ENCODE data around the gene CLCA1. TPM values are rescaled to one million over a fixed set of nuclear protein-coding genes. Genes with fewer than 3 reads are reported as not detected.

The CLCA1 gene
- total RNA-seq, 1 experiment from 2014 or later = not detected

DNA sequence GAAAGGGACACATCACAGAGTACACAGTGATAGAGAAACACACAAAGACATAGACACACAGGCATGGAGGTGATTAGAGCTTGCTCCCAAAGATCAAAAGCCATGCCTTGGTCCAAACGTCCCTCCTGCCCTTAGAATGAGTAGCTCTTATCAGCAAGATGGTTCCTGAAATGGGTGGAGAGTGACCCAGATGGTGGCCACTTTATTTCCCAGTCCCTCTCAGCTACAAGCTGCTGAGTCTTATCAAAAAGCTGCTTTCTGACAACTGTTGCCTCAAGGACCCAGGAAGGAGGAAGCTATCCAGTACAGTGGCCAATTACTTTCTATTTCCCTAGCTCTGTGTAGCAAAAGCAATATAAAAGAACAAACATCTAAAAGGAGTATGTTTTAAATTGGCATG lies 7.7 kb upstream of the CLCA1 start:
- BruUV-seq (replicated peaks) = no TSS peak
- POLR2A ChIA-PET (ENCODE audit: low non-redundant PET) = interaction anchor here (0.6 kb wide), 1 partner anchor 264 kb away, joined by 3 read pairs; no protein-coding TSS in a partner anchor

DNA sequence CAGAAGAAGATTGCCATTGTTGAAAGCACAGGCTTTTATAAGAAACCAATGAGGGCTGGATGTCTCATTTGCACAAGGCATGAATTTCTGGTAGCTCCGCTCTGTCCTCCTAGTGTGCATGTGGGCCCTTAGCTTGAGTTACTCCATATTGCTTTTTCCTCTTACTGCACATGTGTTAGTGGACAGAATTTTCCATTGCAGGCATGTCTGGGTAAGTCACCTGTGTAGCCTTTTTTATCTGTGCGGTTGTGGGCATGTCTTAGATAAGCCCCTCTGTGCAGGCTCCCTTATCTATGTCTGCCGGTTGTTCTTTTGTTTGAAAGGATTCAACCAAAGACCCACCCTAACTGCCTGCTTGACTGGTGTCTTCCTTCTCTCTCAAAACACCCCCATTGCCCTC lies 7.2 kb upstream of the CLCA1 start:
- intact Hi-C loops (cut with micrococcal nuclease; ENCODE audit: unreplicated experiment) = no loop called here
- Histone ChIP-seq H3K36me3 (ENCODE audit: insufficient read depth, low read length, poor library complexity, severe bottlenecking) (no peaks in the 10 kb centered on the region), H3K9me3 (ENCODE audit: low read depth, low read length, poor library complexity, severe bottlenecking) (no peaks in the 10 kb centered on the region), H3K4me1 (ENCODE audit: insufficient read depth, low read length, poor library complexity, severe bottlenecking) (no peaks in the 10 kb centered on the region), H3K27ac (ENCODE audit: low read depth, low read length, poor library complexity, severe bottlenecking) (no peak overlapping the region), H3K27me3 (replicated peaks; ENCODE audit: insufficient read depth, low read depth, low read length, poor library complexity) (no peaks in the 10 kb centered on the region), H3K4me3 (ENCODE audit: low read depth, low read length, poor library complexity, severe bottlenecking) (no peak overlapping the region)
- POLR2A ChIA-PET (ENCODE audit: low non-redundant PET) = no interaction called here
- DNase-seq (ENCODE audit: low spot score) = no peak
- TF ChIP-seq EZH2 (IDR thresholded peaks at IDR 0.05; ENCODE audit: borderline replicate concordance, low read depth, low read length, poor library complexity, severe bottlenecking) = no peak
- TF ChIP-seq, protein P1, sequence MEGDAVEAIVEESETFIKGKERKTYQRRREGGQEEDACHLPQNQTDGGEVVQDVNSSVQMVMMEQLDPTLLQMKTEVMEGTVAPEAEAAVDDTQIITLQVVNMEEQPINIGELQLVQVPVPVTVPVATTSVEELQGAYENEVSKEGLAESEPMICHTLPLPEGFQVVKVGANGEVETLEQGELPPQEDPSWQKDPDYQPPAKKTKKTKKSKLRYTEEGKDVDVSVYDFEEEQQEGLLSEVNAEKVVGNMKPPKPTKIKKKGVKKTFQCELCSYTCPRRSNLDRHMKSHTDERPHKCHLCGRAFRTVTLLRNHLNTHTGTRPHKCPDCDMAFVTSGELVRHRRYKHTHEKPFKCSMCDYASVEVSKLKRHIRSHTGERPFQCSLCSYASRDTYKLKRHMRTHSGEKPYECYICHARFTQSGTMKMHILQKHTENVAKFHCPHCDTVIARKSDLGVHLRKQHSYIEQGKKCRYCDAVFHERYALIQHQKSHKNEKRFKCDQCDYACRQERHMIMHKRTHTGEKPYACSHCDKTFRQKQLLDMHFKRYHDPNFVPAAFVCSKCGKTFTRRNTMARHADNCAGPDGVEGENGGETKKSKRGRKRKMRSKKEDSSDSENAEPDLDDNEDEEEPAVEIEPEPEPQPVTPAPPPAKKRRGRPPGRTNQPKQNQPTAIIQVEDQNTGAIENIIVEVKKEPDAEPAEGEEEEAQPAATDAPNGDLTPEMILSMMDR (conservative IDR thresholded peaks at IDR 0.05; ENCODE audit: low read depth, low read length) = no peak
- CTCF ChIA-PET = no interaction called here
- BruUV-seq (replicated peaks) = no TSS peak

More for the DNA sequence above, 7.7 kb upstream of the CLCA1 start:
- no peaks in the 10 kb centered on the region for H3K27me3 ChIP-seq (replicated peaks; ENCODE audit: insufficient read depth, low read depth, low read length, poor library complexity)
- no peak overlapping the region for H3K4me3 ChIP-seq (ENCODE audit: low read depth, low read length, poor library complexity, severe bottlenecking)
- H3K4me1 ChIP-seq (ENCODE audit: insufficient read depth, low read length, poor library complexity, severe bottlenecking) = no peaks in the 10 kb centered on the region
- no peak for DNase-seq (ENCODE audit: low spot score)
- no peaks in the 10 kb centered on the region for H3K9me3 ChIP-seq (ENCODE audit: low read depth, low read length, poor library complexity, severe bottlenecking)
- H3K36me3 ChIP-seq (ENCODE audit: insufficient read depth, low read length, poor library complexity, severe bottlenecking) = no peaks in the 10 kb centered on the region
- no peak overlapping the region for H3K27ac ChIP-seq (ENCODE audit: low read depth, low read length, poor library complexity, severe bottlenecking)
- intact Hi-C loops (cut with micrococcal nuclease; ENCODE audit: unreplicated experiment) = no loop called here
- CTCF ChIA-PET = no interaction called here
- TF ChIP-seq, protein P1 (conservative IDR thresholded peaks at IDR 0.05; ENCODE audit: low read depth, low read length) = no peak
- TF ChIP-seq EZH2 (IDR thresholded peaks at IDR 0.05; ENCODE audit: borderline replicate concordance, low read depth, low read length, poor library complexity, severe bottlenecking) = no peak

DNA sequence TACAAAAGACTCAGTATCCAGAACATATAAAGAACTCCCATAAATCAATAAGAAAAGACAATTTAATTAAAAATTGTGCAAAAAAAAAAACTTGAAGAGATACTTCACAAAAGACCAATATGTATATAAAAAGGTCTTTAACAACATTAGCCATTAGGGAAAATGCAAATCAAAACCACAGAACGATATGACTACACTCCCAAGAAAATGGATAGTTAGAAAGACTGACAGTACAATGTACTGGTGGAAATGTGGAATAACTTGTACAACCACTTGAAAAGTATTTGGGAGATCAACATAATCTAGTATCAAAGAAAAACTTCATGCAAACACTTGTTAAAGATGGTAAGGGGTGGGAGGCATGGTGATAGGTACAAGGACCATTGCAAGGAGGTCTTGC lies 3.9 kb upstream of the CLCA1 start:
- intact Hi-C loops (cut with micrococcal nuclease; ENCODE audit: unreplicated experiment) = no loop called here
- no peak overlapping the region for H3K27ac ChIP-seq (ENCODE audit: low read depth, low read length, poor library complexity, severe bottlenecking)
- H3K4me3 ChIP-seq (ENCODE audit: low read depth, low read length, poor library complexity, severe bottlenecking) = no peak overlapping the region
- POLR2A ChIA-PET (ENCODE audit: low non-redundant PET) = no interaction called here
- TF ChIP-seq EZH2 (IDR thresholded peaks at IDR 0.05; ENCODE audit: borderline replicate concordance, low read depth, low read length, poor library complexity, severe bottlenecking) = no peak
- TF ChIP-seq, protein P1 (conservative IDR thresholded peaks at IDR 0.05; ENCODE audit: low read depth, low read length) = no peak
- DNase-seq (ENCODE audit: low spot score) = no peak
- H3K27me3 ChIP-seq (replicated peaks; ENCODE audit: insufficient read depth, low read depth, low read length, poor library complexity) = no peaks in the 10 kb centered on the region
- CTCF ChIA-PET = no interaction called here
- no peaks in the 10 kb centered on the region for H3K36me3 ChIP-seq (ENCODE audit: insufficient read depth, low read length, poor library complexity, severe bottlenecking)
- no peaks in the 10 kb centered on the region for H3K9me3 ChIP-seq (ENCODE audit: low read depth, low read length, poor library complexity, severe bottlenecking)
- H3K4me1 ChIP-seq (ENCODE audit: insufficient read depth, low read length, poor library complexity, severe bottlenecking) = no peaks in the 10 kb centered on the region
- BruUV-seq (replicated peaks) = no TSS peak
